ENCODE results near the gene SPATA25.
A peak's percentile ranks its signal among the peaks of the same experiment; 100 is the strongest.
"Not testable (repeated sequence)": the region's sequence is repeated elsewhere in the genome, so short reads cannot be mapped to it uniquely, and the experiment has no call there.

SPATA25 gene

DNA sequence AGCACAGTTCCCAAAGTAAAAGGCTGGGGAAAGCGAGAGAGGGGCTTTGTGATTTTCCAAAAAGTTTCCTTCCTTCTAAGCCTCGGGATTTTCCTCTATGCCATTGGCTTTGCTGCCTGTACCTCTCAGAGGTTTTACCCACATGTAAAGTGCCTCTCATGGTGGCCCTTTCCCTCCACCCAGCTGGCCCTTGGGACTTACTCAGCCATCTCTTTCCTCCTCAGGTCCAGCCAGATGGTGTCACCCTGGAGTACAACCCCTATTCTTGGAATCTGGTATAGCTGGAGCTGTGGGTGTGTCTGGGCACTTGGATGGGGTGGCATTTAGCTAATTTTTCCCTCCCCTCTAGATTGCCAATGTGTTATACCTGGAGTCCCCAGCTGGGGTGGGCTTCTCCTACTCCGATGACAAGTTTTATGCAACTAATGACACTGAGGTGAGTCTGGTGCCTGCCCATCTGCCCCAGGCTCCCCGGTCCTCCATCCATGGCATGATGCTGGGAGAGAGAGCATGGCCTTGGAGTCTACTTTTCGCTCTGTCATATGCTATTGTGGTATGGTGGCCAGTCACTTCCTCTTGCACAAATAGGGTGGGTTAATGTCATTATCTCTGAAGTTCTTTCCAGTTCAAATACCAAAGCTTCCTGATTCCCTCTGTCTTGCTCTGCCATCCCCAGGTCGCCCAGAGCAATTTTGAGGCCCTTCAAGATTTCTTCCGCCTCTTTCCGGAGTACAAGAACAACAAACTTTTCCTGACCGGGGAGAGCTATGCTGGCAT is 4.8 kb upstream of the SPATA25 start:
- no peak for DNase-seq

DNA sequence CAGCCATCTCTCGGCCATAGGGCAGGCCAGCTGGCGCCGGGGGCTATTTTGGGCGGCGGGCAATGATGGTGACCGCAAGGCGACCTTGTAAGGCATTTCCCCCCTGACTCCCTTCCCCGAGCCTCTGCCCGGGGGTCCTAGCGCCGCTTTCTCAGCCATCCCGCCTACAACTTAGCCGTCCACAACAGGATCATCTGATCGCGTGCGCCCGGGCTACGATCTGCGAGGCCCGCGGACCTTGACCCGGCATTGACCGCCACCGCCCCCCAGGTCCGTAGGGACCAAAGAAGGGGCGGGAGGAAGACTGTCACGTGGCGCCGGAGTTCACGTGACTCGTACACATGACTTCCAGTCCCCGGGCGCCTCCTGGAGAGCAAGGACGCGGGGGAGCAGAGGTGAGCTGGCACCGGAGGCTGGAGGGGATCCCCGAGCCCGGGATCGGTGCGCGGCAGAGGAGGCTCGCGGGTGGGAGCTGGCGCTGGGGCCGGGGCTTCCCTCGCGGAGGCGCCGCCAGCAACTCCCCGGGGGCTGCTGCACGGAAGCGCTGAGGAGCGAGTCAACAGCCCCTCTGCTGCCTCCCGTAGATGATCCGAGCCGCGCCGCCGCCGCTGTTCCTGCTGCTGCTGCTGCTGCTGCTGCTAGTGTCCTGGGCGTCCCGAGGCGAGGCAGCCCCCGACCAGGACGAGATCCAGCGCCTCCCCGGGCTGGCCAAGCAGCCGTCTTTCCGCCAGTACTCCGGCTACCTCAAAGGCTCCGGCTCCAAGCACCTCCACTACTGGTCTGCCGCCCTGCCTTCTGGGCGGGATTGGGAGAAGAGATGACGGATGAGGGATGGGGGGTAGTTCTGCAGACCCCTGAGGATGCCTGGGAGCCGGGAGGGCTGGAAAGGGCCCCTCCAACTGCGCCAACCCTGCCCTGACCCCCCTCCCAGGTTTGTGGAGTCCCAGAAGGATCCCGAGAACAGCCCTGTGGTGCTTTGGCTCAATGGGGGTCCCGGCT is 3.9 kb upstream of the SPATA25 start, which contains the start of the genes CTSA and NEURL2:
TSS of gene CTSA (plus strand) at position 351 of the 999 bp plus-strand sequence. CDS start at position 585, 234 bp downstream.
TSS of gene NEURL2 (minus strand) at position 224 of the 999 bp plus-strand sequence. CDS start at position 7, 217 bp downstream.
- DNase-seq = peak; percentile 75

DNA sequence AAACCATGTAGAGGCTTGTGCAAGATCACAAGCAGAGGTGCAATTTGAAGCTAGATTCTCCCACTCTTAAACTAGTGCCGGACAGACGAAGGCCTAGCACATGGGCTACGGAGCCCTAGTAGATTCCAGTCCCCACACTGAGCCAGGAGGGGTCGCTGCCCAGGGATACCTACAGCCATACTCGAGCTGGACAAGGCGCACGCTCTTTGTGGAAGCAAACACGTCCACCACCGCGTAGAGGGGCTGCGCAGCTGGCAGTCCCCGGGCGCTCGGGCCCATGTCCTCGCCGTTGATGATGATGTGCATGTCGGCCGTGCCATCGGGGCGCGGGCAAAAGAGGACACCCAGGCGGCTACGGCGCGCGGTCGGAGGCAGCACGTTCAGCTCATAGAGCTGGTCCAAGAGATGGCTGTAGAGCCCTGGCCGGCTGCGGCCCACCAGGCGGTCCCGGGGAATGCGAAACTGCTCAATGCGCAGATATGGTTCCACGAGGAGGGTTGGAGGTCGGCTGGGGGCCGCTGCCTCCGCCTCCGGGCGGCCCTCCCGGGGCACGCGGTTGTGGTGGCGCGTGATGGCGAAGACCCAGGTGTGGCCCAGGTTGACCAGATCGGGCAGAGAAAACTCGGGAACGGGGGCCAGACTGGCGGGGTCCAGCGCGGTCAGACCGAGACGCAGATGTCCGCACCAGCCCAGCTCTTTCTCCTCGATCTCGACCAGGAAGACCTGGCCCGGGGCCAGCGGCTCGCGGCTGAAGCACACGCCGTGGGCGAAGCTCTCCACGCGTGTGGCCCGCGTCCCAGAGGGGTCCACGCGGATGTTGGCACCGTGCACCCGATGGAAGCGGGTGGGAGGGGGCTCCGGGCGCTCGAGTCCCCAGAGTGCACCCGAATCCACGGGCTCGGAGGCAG is 2.9 kb upstream of the SPATA25 start:
- peak; percentile 44 for DNase-seq

- no peak for DNase-seq
These were observed 1.3 kb upstream of the SPATA25 start for GRCh38 chr20:45888681-45889080.

DNA sequence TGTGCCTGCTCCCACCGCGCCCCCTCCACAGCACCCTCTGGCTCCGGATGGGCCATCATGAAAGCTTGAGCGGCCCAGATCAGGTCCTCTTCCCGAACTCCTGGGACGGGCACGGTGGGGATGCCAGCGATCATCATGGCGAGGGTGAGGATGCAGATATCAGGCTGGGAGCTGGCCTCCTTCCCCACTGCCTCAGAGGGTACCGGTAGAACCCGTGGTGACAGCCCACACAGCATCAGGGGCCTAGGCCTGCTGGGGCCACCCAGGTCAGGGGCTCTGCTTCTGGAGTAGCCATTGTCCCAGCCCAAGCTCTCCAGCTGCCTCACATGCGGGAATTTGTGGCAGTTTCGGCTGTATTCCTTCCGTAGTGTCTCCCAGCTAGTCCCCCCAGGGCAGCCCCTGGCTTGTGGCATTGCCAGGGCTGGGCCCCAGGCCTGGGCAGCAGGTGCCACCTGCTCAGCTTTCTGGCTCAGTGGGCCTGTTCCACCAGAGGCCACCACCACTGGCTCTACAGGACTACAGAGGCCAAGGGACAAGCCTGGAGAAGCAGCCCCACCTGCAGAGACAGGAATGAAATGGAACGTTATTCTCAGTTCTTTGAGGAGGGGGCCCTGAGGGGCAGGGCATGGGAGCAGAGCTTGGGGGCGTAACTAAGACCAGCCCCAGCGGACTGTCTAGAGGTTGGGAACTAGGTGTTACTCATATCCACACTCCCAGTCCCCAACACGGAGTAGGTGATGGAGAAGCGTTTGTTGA is 654 bp downstream of the SPATA25 start:
- DNase-seq = no peak

DNA sequence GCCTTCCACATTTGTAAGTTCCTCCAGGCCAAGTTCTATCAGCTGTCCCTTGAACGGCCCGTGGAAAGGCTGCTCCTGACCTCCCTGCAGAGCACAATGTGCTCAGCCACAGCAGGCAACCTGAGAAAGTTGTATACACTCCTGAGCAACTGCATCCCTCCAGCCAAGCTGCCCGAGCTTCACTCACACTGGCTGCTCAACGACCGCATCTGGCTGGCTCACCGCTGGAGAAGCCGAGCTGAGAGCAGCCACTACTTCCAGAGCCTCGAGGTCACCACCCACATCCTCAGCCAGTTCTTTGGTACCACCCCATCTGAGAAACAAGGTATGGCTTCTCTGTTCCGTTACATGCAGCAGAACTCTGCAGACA is 4.3 kb downstream of the SPATA25 start:
- DNase-seq = no peak

DNA sequence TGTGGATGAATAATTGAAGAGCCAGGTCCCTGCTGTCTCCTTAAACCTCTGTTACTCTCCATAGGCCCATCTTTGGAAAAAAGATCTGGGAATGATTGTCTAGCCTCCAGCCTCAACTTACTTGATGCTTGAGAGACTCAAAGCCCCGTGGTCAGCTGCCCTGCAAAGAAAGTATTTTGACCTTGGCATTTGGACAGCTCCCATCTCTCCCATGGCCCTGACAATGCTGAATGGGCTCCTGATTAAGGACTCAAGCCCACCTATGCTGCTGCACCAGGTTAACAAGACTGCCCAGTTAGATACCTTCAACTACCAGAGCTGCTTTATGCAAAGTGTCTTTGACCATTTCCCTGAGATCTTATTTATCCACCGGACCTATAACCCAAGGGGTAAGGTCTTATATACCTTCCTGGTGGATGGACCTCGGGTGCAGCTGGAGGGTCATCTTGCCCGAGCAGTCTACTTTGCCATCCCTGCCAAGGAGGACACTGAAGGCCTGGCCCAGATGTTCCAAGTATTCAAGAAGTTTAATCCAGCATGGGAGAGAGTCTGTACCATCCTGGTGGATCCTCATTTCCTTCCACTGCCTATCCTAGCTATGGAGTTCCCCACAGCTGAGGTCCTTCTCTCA is 4.8 kb downstream of the SPATA25 start:
- DNase-seq = no peak

- DNase-seq = peak; percentile 99
These were observed 6.2 kb downstream of the SPATA25 start, which contains the start of gene ZSWIM1 for GRCh38 chr20:45880988-45881788. TSS of gene ZSWIM1 (plus strand) at chr20:45881227. CDS start at chr20:45882593, 1,366 bp downstream.

DNA sequence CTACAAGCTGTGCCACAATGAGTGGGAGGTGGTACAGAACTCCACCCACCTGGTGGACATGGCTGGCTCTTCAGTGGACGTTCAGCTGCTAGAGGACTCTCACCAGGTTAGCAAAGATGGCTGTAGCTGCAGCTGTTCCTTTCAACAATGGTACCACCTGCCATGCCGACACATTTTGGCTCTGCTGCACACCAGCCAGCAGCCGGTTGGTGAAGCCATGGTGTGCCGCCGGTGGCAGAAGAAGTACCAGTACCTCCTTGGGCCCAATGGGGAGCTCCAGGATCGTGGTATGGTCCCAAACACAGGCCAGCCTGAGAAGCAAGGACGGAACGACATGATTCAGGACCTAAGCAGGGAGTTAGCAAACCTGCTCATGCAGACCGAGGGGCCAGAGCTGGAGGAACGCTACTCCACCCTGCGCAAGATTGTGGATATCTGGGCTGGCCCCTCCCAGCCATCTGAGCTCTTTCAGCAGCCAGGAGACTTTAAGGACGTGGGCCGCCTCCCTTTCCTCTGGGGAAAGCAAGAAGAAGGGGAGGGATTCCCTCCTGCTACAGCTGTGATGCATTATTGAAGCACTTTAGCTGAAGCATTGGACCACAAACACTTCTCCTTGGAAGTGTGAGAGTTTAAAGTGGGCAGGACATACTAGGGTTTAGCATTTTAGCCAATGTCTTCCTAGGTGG is 9.2 kb downstream of the SPATA25 start:
- no peak for DNase-seq

- DNase-seq = no peak
These were observed 12.8 kb downstream of the SPATA25 start for GRCh38 chr20:45874576-45874975.

DNA sequence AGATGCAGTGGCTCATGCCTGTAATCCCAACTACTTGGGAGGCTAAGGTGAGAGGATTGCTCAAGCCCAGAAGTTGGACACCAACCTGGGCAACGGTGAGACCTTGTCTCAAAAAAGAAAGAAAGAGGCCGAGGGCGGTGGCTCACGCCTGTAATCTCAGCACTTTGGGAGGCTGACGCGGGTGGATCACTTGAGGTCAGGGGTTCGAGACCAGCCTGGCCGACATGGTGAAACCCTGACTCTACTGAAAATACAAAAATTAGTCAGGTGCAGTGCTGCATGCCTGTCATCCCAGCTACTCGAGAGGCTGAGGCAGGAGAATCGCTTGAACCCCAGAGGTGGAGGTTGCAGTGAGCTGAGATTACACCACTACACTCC is 13.3 kb downstream of the SPATA25 start:
- not testable (repeated sequence) for DNase-seq

GRCh38 chr20:45873409-45874103 is 13.9 kb downstream of the SPATA25 start:
- DNase-seq = no peak

GRCh38 chr20:45872626-45873025 is 14.8 kb downstream of the SPATA25 start:
- DNase-seq = no peak

GRCh38 chr20:45867819-45868176 is 19.6 kb downstream of the SPATA25 start:
- no peak for DNase-seq

DNA sequence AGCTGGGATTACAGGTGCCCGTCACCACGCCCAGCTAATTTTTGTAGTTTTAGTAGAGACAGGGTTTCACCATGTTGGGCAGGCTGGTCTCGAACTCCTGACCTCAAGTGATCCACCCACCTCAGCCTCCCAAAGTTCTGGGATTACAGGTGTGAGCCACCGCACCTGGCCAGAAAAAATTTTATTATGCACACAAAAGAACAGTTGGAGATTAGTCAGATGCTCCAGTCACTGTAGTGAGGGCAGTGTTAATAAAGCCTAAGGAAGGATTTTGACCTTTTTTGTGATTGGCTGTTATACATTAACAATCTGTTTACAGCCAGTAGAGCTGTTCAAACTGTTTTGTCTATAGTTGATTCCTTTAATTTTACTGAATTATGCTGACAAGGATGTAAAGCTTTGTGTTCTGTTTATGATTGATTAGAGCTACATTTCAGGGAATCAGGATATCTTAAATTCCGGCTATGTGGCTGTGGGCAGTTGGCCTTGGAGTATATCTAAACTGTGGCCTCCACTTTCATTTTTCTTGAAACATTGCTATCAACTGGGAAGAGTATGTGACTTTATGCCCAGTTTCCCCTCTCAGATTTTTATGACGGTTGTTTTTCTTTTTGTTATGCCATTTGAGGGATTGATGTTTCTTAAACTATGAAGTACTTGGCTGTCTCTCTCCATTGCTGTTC is 20.1 kb downstream of the SPATA25 start:
- no peak for DNase-seq

DNA sequence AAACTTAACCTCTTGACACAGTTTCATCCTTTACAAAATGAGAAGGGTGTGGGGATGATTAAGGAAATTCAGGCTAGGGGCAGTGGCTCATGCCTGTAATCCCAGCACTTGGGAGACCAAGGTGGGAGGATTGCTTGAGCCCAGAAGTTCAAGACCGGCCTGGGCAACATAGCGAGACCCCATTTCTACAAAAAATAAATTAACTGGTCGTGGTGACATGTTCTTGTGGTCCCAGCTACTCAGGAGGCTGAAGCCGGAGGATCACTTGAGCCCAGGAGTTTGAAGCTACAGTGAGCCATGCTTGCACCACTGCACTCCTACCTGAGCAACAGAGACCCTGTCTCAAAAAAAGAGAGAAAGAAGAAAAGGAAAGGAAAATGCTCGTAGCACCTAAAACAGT is 21.0 kb downstream of the SPATA25 start:
- DNase-seq = no peak

DNA sequence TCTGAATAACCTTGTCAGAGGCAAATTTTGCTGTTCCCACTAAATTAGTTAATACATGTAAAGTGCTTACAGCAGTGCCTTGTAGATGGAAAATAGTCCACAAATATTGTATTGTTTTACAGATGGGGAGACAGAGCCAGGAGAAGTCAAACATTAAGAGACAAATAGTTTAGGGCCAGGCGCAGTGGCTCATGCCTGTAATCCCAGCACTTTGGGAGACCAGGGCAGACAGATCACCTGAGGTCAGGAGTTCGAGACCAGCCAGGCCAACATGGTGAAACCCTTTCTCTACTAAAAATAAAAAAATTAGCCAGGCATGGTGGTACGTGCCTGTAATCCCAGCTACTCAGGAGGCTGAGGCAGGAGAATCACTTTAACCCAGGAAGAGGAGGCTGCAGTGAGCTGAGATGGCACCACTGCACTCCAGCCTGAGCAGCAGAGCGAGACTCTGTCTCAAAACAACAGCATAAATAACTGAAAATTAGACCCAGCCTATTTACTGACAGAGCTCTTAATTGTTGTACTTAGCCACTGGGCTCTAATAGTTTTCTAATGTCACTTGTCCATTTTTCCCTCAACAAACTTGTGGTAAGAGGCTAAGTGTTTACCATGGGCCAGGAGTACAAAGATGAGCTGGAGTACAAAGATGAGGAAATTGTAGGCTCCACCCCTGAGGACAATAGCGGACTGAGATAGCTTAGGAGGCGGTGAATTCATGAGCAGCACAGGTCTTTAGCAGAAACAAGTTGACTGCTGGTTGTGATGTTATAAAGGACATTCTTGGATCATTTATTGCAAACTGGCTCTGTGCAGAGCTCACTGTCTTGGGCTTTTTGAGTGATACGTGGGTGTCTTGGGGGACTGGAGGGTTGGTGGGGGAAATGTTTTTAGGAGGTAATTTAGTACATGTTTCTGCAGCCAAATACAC is 23.6 kb downstream of the SPATA25 start:
- DNase-seq = no peak
